K562 (cell line): ENCODE results near the gene ARHGAP26.

ENCODE experiments used
- ATF6 ChIP-seq: sonication (generic); formaldehyde crosslinking; IDR thresholded peaks from 2 replicates; pipeline ENCODE4 v1.4.0; 2020; ENCODE audit warnings: mild to moderate bottlenecking, missing genetic modification reagents
- BRF1 ChIP-seq: IDR thresholded peaks from 3 replicates; pipeline ENCODE4 v1.6.1; 2011; ENCODE audit warnings: borderline replicate concordance, mild to moderate bottlenecking; ENCODE audit not compliant: insufficient read length; ENCODE audit errors: extremely low read depth
- GABPB1 ChIP-seq: sonication (generic); formaldehyde crosslinking; IDR thresholded peaks from 2 replicates; pipeline ENCODE4 v1.8.0; 2022; ENCODE audit warnings: mild to moderate bottlenecking, missing genetic modification reagents
- KAT8 ChIP-seq: fragments of 450-650 bp; IDR thresholded peaks from 2 replicates; pipeline ENCODE4 v1.6.1; 2016; ENCODE audit warnings: low read depth, mild to moderate bottlenecking
- POLR3G ChIP-seq: IDR thresholded peaks from 2 replicates; pipeline ENCODE4 v1.6.1; 2011; ENCODE audit not compliant: insufficient read length, insufficient replicate concordance; ENCODE audit errors: extremely low read depth
- ZBTB40 ChIP-seq, 2 experiments: fragments of 450-650 bp in 1 of 2; sonication (generic) in 1 of 2; formaldehyde crosslinking in 1 of 2; IDR thresholded peaks; 2 replicates each; pipeline versions ENCODE4 v1.7.1 to v1.9.0; 2016 to 2022; ENCODE audit warnings: inconsistent platforms in 1 of 2, mild to moderate bottlenecking in 1 of 2, missing genetic modification reagents in 1 of 2
- ZNF699 ChIP-seq: fragments of 250-450 bp; sonication (Bioruptor Pico); IDR thresholded peaks from 2 replicates; pipeline ENCODE4 v1.8.0; 2021; ENCODE audit warnings: mild to moderate bottlenecking, moderate library complexity; ENCODE audit not compliant: insufficient replicate concordance
- TF ChIP-seq, protein P1 (sequence below): fragments of 450-650 bp; IDR thresholded peaks from 2 replicates; pipeline ENCODE4 v1.6.1; 2017; ENCODE audit warnings: antibody characterized with exemption, mild to moderate bottlenecking

- TF ChIP-seq BRF1, result no peak
- no peak for TF ChIP-seq POLR3G
- TF ChIP-seq ZNF699 (CRISPR knock-in tag), result no peak
- no peak for TF ChIP-seq ATF6
- no peak for TF ChIP-seq ZBTB40 (IDR thresholded peaks at IDR 0.05)
- TF ChIP-seq ZBTB40 (CRISPR knock-in tag; IDR thresholded peaks at IDR 0.05), result no peak
- no peak for TF ChIP-seq KAT8
- TF ChIP-seq GABPB1 (CRISPR knock-in tag), result no peak
- TF ChIP-seq, protein P1, sequence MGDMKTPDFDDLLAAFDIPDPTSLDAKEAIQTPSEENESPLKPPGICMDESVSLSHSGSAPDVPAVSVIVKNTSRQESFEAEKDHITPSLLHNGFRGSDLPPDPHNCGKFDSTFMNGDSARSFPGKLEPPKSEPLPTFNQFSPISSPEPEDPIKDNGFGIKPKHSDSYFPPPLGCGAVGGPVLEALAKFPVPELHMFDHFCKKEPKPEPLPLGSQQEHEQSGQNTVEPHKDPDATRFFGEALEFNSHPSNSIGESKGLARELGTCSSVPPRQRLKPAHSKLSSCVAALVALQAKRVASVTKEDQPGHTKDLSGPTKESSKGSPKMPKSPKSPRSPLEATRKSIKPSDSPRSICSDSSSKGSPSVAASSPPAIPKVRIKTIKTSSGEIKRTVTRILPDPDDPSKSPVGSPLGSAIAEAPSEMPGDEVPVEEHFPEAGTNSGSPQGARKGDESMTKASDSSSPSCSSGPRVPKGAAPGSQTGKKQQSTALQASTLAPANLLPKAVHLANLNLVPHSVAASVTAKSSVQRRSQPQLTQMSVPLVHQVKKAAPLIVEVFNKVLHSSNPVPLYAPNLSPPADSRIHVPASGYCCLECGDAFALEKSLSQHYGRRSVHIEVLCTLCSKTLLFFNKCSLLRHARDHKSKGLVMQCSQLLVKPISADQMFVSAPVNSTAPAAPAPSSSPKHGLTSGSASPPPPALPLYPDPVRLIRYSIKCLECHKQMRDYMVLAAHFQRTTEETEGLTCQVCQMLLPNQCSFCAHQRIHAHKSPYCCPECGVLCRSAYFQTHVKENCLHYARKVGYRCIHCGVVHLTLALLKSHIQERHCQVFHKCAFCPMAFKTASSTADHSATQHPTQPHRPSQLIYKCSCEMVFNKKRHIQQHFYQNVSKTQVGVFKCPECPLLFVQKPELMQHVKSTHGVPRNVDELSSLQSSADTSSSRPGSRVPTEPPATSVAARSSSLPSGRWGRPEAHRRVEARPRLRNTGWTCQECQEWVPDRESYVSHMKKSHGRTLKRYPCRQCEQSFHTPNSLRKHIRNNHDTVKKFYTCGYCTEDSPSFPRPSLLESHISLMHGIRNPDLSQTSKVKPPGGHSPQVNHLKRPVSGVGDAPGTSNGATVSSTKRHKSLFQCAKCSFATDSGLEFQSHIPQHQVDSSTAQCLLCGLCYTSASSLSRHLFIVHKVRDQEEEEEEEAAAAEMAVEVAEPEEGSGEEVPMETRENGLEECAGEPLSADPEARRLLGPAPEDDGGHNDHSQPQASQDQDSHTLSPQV, result no peak
Measured at GRCh38 chr5:143135832-143136551, 365.8 kb downstream of the ARHGAP26 start.
